ENCODE measurements around the gene FRMD4A. TPM values are rescaled to one million over a fixed set of nuclear protein-coding genes. Genes with fewer than 3 reads are reported as not detected.

The FRMD4A gene
- total RNA-seq, 1 experiment from 2014 or later = 7.0 TPM

DNA sequence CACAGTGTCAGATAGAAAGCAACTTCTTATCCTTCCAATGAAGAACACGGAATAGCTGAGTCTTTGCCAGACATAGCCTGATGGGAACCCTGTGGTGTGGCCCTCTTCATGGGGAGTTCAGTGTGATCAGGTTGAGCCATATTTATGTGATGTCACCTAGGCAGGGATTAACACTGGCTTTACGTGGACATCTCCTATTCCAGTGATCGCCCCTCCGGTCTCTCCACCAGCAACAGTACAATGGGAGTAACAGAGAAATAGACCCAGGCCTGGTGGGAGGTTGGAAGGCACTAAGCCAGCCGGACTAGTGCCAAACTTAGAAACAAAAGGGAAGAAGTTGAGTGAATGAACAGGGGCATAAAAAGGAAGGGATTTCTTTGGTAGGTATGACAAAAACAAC is 385.9 kb downstream of the FRMD4A start:
- Mint-ChIP-seq H3K4me1 (ENCODE audit: low read depth, unreplicated experiment) (no peaks in the 10 kb centered on the region), H3K36me3 (ENCODE audit: insufficient read depth, unreplicated experiment) (no peaks in the 10 kb centered on the region), H3K9me3 (ENCODE audit: low read depth, unreplicated experiment) (no peaks in the 10 kb centered on the region), H3K4me3 (ENCODE audit: low read depth, unreplicated experiment) (no peak overlapping the region), H3K27me3 (ENCODE audit: unreplicated experiment) (peaks cover 12% of the 10 kb centered on the region), H3K27ac (ENCODE audit: unreplicated experiment) (no peak overlapping the region)
- no TSS peak for BruUV-seq (replicated peaks)
- intact Hi-C loops (cut with micrococcal nuclease; ENCODE audit: unreplicated experiment) = no loop called here
- CTCF ChIA-PET = no interaction called here
- TF ChIP-seq, protein P1, sequence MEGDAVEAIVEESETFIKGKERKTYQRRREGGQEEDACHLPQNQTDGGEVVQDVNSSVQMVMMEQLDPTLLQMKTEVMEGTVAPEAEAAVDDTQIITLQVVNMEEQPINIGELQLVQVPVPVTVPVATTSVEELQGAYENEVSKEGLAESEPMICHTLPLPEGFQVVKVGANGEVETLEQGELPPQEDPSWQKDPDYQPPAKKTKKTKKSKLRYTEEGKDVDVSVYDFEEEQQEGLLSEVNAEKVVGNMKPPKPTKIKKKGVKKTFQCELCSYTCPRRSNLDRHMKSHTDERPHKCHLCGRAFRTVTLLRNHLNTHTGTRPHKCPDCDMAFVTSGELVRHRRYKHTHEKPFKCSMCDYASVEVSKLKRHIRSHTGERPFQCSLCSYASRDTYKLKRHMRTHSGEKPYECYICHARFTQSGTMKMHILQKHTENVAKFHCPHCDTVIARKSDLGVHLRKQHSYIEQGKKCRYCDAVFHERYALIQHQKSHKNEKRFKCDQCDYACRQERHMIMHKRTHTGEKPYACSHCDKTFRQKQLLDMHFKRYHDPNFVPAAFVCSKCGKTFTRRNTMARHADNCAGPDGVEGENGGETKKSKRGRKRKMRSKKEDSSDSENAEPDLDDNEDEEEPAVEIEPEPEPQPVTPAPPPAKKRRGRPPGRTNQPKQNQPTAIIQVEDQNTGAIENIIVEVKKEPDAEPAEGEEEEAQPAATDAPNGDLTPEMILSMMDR (IDR thresholded peaks at IDR 0.05; ENCODE audit: unreplicated experiment) = no peak
- DNase-seq = no peak

DNA sequence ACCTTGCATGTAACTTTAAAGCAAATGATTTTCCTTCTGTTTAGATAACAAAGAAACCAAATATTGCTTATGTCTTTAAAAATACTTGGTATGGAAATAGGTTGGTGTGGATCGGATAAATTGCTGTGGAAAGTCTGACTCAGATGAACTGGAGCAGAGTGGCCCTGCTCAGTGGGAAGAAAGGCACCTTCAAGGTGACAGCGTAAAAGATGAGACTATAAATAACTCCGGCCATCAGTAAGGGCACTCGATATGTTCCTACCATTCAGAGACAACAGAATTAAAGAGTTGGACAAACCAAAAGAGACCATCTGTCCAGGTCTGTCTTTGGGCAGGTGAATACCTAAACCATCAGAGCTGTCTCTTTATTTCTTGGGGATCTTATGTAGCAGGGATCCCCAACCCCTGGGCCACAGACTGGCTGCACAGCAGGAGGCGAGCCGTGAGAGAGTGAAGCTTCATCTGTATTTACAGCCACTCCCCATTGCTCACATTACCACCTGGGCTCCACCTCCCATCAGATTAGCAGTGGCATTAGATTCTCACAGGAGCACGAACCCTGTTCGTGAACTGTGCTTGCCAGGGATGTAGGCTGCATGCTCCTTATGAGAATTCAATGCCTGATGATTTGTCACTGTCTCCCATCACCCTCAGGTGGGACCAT is 386.9 kb downstream of the FRMD4A start:
- intact Hi-C loops (cut with micrococcal nuclease; ENCODE audit: unreplicated experiment) = no loop called here
- Mint-ChIP-seq H3K4me1 (ENCODE audit: low read depth, unreplicated experiment) (no peaks in the 10 kb centered on the region), H3K36me3 (ENCODE audit: insufficient read depth, unreplicated experiment) (no peaks in the 10 kb centered on the region), H3K9me3 (ENCODE audit: low read depth, unreplicated experiment) (no peaks in the 10 kb centered on the region), H3K27me3 (ENCODE audit: unreplicated experiment) (peaks cover 11% of the 10 kb centered on the region), H3K4me3 (ENCODE audit: low read depth, unreplicated experiment) (no peak overlapping the region), H3K27ac (ENCODE audit: unreplicated experiment) (no peak overlapping the region)
- no TSS peak for BruUV-seq (replicated peaks)
- CTCF ChIA-PET = no interaction called here
- DNase-seq = no peak
- TF ChIP-seq, protein P1 (IDR thresholded peaks at IDR 0.05; ENCODE audit: unreplicated experiment) = no peak

DNA sequence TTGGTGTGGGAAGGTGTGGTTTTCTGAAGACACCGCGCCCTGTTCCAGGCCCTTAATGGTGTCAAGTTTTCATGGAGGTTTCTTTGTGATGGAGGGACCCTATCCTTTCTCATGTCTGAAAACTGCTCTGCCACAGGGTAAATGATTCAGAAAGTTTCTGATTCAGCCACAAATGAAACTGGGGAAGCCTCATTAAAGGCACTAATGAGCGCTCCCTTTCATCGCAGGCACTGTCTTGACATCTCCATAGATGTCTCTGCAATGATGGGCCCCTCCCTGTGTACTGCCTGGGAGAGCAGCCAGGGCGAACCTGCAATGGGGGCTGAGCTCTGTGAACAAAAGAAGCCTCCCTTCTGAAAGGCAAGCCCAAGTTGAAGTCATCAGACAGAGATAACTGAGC is 388.7 kb downstream of the FRMD4A start:
- peaks cover 18% of the 10 kb centered on the region for H3K27me3 Mint-ChIP-seq (ENCODE audit: unreplicated experiment)
- H3K9me3 Mint-ChIP-seq (ENCODE audit: low read depth, unreplicated experiment) = no peaks in the 10 kb centered on the region
- TF ChIP-seq, protein P1 (IDR thresholded peaks at IDR 0.05; ENCODE audit: unreplicated experiment) = no peak
- intact Hi-C loops (cut with micrococcal nuclease; ENCODE audit: unreplicated experiment) = no loop called here
- no TSS peak for BruUV-seq (replicated peaks)
- no peak overlapping the region for H3K27ac Mint-ChIP-seq (ENCODE audit: unreplicated experiment)
- H3K4me3 Mint-ChIP-seq (ENCODE audit: low read depth, unreplicated experiment) = no peak overlapping the region
- CTCF ChIA-PET = no interaction called here
- no peak for DNase-seq
- no peaks in the 10 kb centered on the region for H3K4me1 Mint-ChIP-seq (ENCODE audit: low read depth, unreplicated experiment)
- no peaks in the 10 kb centered on the region for H3K36me3 Mint-ChIP-seq (ENCODE audit: insufficient read depth, unreplicated experiment)

DNA sequence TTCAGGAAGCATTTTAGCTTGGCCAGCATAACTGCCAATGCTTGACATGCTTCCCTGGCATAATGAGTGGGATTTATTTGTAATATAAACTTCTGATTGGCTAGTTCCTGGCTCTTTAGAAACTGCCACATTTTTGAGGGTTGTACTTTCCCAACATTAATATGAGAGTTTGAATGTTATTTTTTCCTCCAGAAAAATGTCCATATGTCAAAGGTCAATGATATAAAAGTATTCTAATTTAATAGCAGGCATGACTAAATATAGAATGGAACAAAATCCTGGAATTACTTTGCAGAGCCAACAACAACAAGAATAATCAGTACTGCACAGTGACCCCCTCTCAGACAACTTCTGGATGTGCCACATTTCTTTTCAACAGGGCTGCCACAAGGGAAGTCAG is 391.3 kb downstream of the FRMD4A start:
- H3K4me1 Mint-ChIP-seq (ENCODE audit: low read depth, unreplicated experiment) = no peaks in the 10 kb centered on the region
- CTCF ChIA-PET = no interaction called here
- no peaks in the 10 kb centered on the region for H3K9me3 Mint-ChIP-seq (ENCODE audit: low read depth, unreplicated experiment)
- no peak for DNase-seq
- TF ChIP-seq, protein P1 (IDR thresholded peaks at IDR 0.05; ENCODE audit: unreplicated experiment) = no peak
- intact Hi-C loops (cut with micrococcal nuclease; ENCODE audit: unreplicated experiment) = no loop called here
- no peak overlapping the region for H3K4me3 Mint-ChIP-seq (ENCODE audit: low read depth, unreplicated experiment)
- no peaks in the 10 kb centered on the region for H3K36me3 Mint-ChIP-seq (ENCODE audit: insufficient read depth, unreplicated experiment)
- H3K27ac Mint-ChIP-seq (ENCODE audit: unreplicated experiment) = no peak overlapping the region
- no TSS peak for BruUV-seq (replicated peaks)
- peaks cover 38% of the 10 kb centered on the region for H3K27me3 Mint-ChIP-seq (ENCODE audit: unreplicated experiment)
